Suprapubic skin (tissue), 4 donors: Measurements from ENCODE around the gene UBQLN1. TPM values are rescaled to one million over a fixed set of nuclear protein-coding genes. Genes with fewer than 3 reads are reported as not detected.

Source experiments
- DNase-seq, 2 donors: peaks; one replicate each; pipeline ENCODE4 v3.0.0-alpha.2; 2019; ENCODE audit warnings: low spot score in 2 of 2
- H3K27ac ChIP-seq: fragments of 200-600 bp; sonication (generic); one replicate; pipeline ENCODE4 v1.5.1; 2019
- H3K27me3 ChIP-seq: fragments of 200-600 bp; sonication (generic); one replicate; pipeline ENCODE4 v1.5.1; 2019
- H3K36me3 ChIP-seq: fragments of 200-600 bp; sonication (generic); one replicate; pipeline ENCODE4 v1.5.1; 2019
- H3K4me1 ChIP-seq: fragments of 200-600 bp; sonication (generic); one replicate; pipeline ENCODE4 v1.5.1; 2019
- H3K4me3 ChIP-seq: fragments of 200-600 bp; sonication (generic); one replicate; pipeline ENCODE4 v1.5.1; 2019; ENCODE audit warnings: mild to moderate bottlenecking
- H3K9me3 ChIP-seq: fragments of 200-600 bp; sonication (generic); one replicate; pipeline ENCODE4 v1.5.1; 2019
- CTCF ChIP-seq, 2 donors: fragments of 200-600 bp in 1 of 2; fragments of 450-650 bp in 1 of 2; sonication (generic) in 1 of 2; IDR thresholded peaks; one replicate each; pipeline ENCODE4 v1.5.1; 2016 to 2019; ENCODE audit warnings: antibody characterized with exemption in 2 of 2, mild to moderate bottlenecking in 1 of 2, moderate library complexity in 1 of 2
- EP300 ChIP-seq: sonication (generic); formaldehyde crosslinking; IDR thresholded peaks from one replicate; pipeline ENCODE4 v1.6.1; 2017; ENCODE audit warnings: antibody characterized with exemption
- POLR2A ChIP-seq, 2 donors: fragments of 450-650 bp; IDR thresholded peaks; one replicate each; pipeline ENCODE4 v1.6.1; 2017; ENCODE audit warnings: antibody characterized with exemption in 2 of 2, mild to moderate bottlenecking in 2 of 2, moderate library complexity in 2 of 2
- POLR2AphosphoS5 ChIP-seq, 3 donors: sonication (generic); formaldehyde crosslinking; IDR thresholded peaks; one replicate each; pipeline ENCODE4 v1.6.1; 2017; ENCODE audit warnings: antibody characterized with exemption in 3 of 3
- WGBS: methylation state at CpG from one replicate; pipeline ENCODE4 v1.1.5; 2018; 5-methylcytosine and 5-hydroxymethylcytosine counted together
- total RNA-seq, 4 donors: library from RNA; depleted of rRNA; stranded (reverse); fragments of >200 nt; gene quantifications; one replicate each; pipeline ENCODE4 v1.1.0, GENCODE V29; 2016

UBQLN1 gene
- total RNA-seq, 4 donors from 2014 or later = 94.2 to 110 (median 102) TPM

- Histone ChIP-seq H3K9me3 (no peaks in the 10 kb centered on the region), H3K4me1 (no peaks in the 10 kb centered on the region), H3K27ac (no peak overlapping the region), H3K36me3 (peaks cover 90% of the 10 kb centered on the region), H3K4me3 (no peak overlapping the region), H3K27me3 (no peaks in the 10 kb centered on the region)
- TF ChIP-seq POLR2AphosphoS5 (IDR thresholded peaks at IDR 0.05) (no peak), CTCF (IDR thresholded peaks at IDR 0.05) (no peak), EP300 (no peak), POLR2A (IDR thresholded peaks at IDR 0.05) (no peak)
- WGBS = 96% methylated on average over 2 of the region's 2 CpGs
- no peak for DNase-seq
Measured at GRCh38 chr9:83656032-83656680, 51.6 kb downstream of the UBQLN1 start.

DNA sequence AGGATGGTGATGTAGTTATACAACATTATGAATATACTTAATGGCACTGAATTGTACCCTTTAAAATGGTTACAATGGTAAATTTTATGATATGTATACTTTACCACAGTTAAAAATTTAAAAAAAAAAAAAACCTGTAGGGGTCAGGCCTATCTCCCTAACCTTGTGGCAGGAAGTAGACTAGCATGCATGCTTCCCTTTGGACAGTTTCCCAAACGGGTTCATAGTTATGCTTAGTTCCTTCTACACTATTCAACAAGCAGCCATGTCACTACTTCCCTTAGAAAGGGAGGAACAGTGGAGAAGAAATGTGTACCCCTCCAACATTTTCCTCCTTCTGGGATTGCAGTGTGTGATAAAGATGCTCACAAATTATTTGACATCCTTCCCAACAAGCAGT is 52.3 kb downstream of the UBQLN1 start:
- no peak overlapping the region for H3K27ac ChIP-seq
- H3K36me3 ChIP-seq = peaks cover 88% of the 10 kb centered on the region
- no peaks in the 10 kb centered on the region for H3K9me3 ChIP-seq
- 80% methylated on average over 1 of the region's 1 CpG for WGBS
- H3K27me3 ChIP-seq = no peaks in the 10 kb centered on the region
- no peak overlapping the region for H3K4me3 ChIP-seq
- TF ChIP-seq EP300 (no peak), POLR2A (IDR thresholded peaks at IDR 0.05) (no peak), CTCF (IDR thresholded peaks at IDR 0.05) (no peak), POLR2AphosphoS5 (IDR thresholded peaks at IDR 0.05) (no peak)
- no peaks in the 10 kb centered on the region for H3K4me1 ChIP-seq
- no peak for DNase-seq

DNA sequence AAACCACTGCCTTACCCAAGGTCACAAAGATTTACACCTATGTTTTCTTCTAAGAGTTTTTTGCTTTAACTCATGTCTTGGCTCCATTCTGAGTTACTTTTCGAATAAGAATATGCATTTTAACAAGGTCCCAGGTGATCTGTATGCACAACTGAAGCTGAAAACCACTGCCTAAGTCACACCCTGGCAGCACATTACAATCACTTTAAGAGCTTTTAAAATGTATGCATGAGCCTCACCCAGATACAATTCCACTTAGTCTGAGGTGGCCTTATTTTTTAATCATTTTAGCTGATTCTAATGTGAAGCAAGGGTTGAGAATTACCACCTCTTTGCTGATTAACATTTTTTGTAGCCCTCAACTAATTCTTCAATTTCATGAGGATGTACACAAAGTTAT is 55.3 kb downstream of the UBQLN1 start:
- Histone ChIP-seq H3K4me3 (no peak overlapping the region), H3K27me3 (no peaks in the 10 kb centered on the region), H3K4me1 (no peaks in the 10 kb centered on the region), H3K9me3 (no peaks in the 10 kb centered on the region), H3K27ac (no peak overlapping the region), H3K36me3 (peaks cover 72% of the 10 kb centered on the region)
- DNase-seq = no peak
- no peak for TF ChIP-seq CTCF (IDR thresholded peaks at IDR 0.05)
- TF ChIP-seq POLR2AphosphoS5 (IDR thresholded peaks at IDR 0.05) = no peak
- no peak for TF ChIP-seq POLR2A (IDR thresholded peaks at IDR 0.05)
- no peak for TF ChIP-seq EP300
- WGBS = 100% methylated on average over 1 of the region's 1 CpG

GRCh38 chr9:83651558-83651957 is 56.2 kb downstream of the UBQLN1 start:
- no peak overlapping the region for H3K4me3 ChIP-seq
- WGBS = 93% methylated on average over 2 of the region's 2 CpGs
- H3K27me3 ChIP-seq = no peaks in the 10 kb centered on the region
- no peaks in the 10 kb centered on the region for H3K4me1 ChIP-seq
- no peaks in the 10 kb centered on the region for H3K9me3 ChIP-seq
- no peak overlapping the region for H3K27ac ChIP-seq
- TF ChIP-seq EP300 (no peak), CTCF (IDR thresholded peaks at IDR 0.05) (no peak)
- peaks cover 66% of the 10 kb centered on the region for H3K36me3 ChIP-seq
- no peak for DNase-seq

DNA sequence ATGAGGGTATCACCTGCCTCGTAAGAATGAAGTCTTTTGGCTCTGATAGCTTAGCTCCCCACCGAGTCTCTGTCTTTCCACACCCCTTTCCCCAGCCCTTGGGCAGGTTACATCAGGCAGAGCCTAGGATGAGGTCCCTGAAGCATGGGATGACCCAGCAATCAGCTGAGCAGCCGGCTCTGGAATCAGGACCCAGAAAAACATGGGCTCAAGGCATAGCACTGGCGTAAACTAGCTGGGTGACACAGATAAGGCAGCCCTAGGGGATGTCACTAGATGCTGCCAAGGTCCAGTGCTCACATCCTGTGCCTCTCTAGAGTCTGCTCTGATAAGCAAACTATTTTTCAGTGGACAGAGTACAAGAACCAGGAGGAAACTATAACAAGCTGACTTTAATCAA is 58.2 kb downstream of the UBQLN1 start:
- TF ChIP-seq EP300 = no peak
- no peak for TF ChIP-seq POLR2AphosphoS5 (IDR thresholded peaks at IDR 0.05)
- TF ChIP-seq CTCF (IDR thresholded peaks at IDR 0.05) = no peak
- no peak for TF ChIP-seq POLR2A (IDR thresholded peaks at IDR 0.05)
- no peak overlapping the region for H3K4me3 ChIP-seq
- H3K9me3 ChIP-seq = no peaks in the 10 kb centered on the region
- no peaks in the 10 kb centered on the region for H3K27me3 ChIP-seq
- DNase-seq = no peak
- peaks cover 54% of the 10 kb centered on the region for H3K36me3 ChIP-seq
- H3K4me1 ChIP-seq = no peaks in the 10 kb centered on the region
- 68% methylated on average over 4 of the region's 4 CpGs for WGBS
- no peak overlapping the region for H3K27ac ChIP-seq
